Stimulated activated CD8-positive, alpha-beta memory T cell treated with anti-CD3 and anti-CD28 coated beads, Interleukin-15, amount 100 ng/mL, for 48 hours (primary cell): ENCODE measurements around the gene MCM5.
A peak's percentile ranks its signal among the peaks of the same experiment; 100 is the strongest.
"Not testable (repeated sequence)": the region's sequence is repeated elsewhere in the genome, so short reads cannot be mapped to it uniquely, and the experiment has no call there.

Experiments
- DNase-seq, 2 donors: peaks; one replicate each; pipeline ENCODE4 v3.0.0-alpha.2; 2020; ENCODE audit warnings: low read depth in 2 of 2

Gene MCM5

GRCh38 chr22:35432228-35432905, 32.4 kb downstream of the MCM5 start:
- no peak for DNase-seq

DNA sequence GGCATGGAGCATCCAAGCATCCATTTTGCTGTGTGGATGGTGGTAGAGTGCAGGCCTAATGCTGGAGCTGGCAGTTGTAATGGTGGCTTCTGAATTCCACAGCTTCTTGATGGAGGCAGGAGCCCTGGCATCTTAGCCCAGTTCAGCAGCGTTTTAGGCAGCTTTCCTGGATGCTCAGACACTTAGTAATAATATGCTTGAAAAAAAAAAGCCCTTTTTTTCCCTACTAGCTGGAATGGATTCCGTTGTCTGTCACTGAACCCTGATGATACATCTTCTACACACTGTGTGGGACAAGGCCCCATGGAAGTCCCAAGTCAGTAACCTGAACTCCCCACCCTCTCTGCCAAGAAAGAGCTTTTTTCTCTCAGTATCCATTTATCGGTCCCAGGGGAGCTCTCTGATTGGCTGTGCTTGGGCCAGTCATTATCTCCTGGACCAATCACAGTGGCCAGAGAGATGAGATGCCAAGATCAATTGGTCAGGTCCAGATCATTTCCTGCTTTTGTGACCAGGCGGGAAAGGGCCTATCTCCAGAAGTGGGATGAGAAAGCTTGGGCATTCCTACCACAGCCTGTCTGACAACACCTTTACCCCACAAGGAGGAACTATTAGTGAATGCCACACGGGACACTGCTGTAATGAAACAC, 34.2 kb downstream of the MCM5 start:
- DNase-seq = no peak

DNA sequence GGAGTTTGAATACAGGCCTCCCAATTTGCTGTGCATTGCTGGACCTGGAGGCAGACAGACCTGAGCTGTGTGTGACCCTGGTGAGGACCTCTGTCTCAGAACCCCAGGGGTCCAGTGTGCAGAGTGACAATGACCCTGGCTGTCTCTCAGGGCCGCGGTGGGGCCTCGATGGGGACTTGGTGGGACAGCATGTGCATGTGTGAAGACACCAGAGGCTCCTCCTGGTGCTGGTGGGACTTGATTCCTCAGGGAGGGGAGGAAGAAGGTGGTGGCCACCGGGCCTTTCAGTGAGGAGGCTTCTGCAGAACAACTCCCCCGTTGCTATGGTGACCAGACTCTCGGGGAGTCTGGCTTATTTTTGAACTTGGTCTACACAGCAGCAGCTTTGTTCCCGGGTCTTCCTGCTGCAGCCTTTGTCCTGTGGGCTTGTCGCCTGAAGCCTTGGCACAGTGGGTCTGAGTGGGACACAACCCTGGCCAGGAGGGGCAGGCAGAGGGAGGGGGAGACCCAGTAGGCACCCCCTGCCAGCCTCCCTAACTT, 35.3 kb downstream of the MCM5 start:
- no peak for DNase-seq

- no peak for DNase-seq
These were observed 36.5 kb downstream of the MCM5 start for GRCh38 chr22:35436421-35436820.

DNA sequence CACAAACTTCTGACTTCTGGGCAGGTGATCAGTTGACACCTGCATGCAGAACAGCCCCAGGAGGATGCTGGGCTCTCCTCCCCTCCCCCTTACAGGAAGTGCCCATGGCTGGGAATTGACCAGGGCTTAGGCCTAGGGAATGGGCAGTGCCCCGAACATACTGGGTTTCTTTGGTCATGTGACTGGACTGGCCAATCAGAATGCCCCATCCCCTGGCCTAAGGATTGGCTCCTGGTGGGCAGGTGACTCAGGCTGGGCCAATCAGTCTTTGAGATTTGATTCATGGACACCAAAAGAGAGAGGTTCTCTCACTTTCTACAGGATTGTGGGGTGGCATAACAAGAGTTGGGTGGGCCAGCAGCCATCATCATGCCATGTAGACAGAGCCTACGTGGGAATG, 37.1 kb downstream of the MCM5 start:
- peak in 1 of 2 donors; percentile 19 for DNase-seq

GRCh38 chr22:35438673-35439364, 38.9 kb downstream of the MCM5 start:
- DNase-seq = not testable (repeated sequence)

GRCh38 chr22:35439365-35439717, 39.4 kb downstream of the MCM5 start:
- DNase-seq = no peak

- DNase-seq = no peak
These were observed 40.2 kb downstream of the MCM5 start for GRCh38 chr22:35440129-35440528.

- DNase-seq = no peak
These were observed 41.7 kb downstream of the MCM5 start for GRCh38 chr22:35441489-35442100.

DNA sequence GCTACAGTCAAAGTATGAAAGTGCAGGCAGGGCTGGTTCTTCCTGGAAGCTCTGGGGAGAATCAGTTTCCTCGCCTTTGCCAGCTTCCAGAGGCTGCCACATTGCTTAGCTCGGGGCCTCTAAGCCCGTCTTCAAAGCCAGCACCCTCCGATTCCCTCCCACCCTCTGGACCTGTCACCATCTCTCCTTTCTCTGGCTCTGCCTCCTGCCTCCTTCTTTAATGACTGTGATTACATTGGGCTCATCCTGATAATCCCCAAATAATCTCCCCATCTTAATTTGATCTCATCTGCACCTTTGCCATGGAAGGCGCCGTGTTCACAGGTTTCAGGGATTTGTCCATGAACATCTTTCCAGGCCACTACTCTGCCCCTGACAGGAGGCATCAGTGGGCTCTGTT, 42.5 kb downstream of the MCM5 start:
- DNase-seq = no peak

- DNase-seq = no peak
These were observed 43.4 kb downstream of the MCM5 start for GRCh38 chr22:35443338-35443737.

DNA sequence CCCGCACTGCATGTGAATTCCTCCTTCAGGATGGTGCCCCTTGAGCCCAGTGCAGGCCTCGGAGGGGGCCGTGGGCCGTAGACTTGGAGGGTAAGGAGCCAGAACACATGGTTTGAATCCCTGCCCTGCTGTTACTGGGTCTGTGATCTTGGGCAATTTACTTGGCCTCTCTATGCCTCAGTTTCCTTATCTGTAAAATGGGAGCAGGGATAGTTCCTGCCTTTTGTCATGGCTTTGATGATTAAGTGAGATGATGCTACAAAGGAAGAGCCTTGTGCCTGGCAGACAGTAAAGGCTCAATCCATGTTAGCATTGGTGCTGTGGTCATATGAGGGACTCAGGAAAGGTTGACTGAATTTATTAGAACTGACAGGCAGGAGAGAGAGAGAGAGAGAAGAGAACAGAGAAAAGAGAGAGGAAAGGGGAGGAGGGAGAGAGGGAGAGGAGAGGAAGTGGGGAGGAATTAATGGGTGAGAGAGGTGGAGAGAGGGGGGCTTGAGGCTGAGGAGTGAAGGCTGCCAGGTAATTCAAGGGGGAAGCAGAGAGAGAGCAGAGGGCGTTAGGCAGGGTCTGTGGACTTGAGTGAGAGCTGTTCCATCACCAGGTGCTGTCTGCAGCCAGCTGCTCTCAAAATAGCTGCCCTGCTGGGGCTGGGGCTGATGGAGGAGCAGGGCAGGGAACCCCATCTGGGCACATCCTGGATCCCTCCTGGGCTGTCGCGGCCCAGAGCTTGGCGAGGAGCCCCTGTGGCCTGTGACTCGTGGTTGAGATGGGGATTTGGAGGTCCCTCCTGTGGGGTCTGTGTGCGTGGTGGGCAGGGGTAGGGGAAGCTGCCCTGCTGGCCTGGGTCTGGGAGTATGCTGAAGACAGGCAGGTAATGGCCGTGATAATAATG, 44.1 kb downstream of the MCM5 start:
- DNase-seq = no peak

DNA sequence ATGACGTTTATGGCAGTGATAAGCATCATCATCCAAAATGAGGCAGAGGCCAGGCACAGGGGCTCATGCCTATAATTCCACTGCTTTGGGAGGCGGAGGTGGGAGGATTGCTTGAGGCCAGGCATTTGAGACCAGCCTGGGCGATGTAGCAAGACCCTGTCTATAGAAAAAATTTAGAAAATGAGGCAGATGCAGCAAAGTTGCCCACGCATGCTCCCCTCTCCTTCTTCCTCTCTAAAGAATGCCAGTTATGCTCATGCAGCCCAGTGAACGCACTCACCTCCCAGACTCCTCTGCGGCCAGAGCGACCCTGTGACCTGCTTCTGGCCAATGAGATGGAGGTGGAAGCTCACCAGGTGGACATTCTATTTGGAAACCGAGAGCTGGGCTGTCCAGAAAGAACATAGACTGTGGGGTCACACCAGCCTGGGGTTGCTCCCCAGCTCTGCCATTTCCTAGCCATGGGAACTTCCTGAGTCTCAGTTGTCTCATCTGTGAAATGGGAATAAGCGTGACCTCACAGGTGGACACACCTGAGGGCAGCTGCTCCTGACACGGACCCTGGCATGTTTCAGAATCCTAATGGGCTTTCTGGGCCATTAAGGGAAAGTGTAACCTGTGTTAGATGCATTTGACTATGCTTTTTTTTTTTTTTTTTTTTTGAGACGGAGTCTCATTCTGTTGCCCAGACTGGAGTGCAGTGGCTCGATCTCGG, 44.9 kb downstream of the MCM5 start:
- no peak for DNase-seq

- DNase-seq = no peak
These were observed 46.0 kb downstream of the MCM5 start for GRCh38 chr22:35445933-35446332.

- no peak for DNase-seq
These were observed 46.4 kb downstream of the MCM5 start for GRCh38 chr22:35446365-35446764.

DNA sequence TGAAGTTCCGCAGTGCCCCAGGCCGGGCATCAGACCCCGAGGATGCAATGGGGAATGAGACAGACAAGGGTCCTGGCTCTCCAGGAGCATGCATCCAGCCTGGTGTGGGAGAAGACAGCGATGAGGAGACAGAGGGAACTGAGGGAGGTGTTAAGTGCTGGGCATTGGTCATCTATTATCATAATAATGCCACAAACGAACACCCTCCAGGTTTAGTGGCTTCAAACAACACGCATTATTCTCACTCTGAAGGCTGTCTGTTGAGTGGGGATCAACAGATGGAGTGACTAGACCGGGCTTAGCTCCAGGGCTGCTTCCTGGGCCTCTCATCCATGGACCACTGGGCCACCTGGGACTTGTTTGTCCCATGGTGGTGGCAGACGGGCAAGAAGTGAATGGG, 48.6 kb downstream of the MCM5 start:
- no peak for DNase-seq

DNA sequence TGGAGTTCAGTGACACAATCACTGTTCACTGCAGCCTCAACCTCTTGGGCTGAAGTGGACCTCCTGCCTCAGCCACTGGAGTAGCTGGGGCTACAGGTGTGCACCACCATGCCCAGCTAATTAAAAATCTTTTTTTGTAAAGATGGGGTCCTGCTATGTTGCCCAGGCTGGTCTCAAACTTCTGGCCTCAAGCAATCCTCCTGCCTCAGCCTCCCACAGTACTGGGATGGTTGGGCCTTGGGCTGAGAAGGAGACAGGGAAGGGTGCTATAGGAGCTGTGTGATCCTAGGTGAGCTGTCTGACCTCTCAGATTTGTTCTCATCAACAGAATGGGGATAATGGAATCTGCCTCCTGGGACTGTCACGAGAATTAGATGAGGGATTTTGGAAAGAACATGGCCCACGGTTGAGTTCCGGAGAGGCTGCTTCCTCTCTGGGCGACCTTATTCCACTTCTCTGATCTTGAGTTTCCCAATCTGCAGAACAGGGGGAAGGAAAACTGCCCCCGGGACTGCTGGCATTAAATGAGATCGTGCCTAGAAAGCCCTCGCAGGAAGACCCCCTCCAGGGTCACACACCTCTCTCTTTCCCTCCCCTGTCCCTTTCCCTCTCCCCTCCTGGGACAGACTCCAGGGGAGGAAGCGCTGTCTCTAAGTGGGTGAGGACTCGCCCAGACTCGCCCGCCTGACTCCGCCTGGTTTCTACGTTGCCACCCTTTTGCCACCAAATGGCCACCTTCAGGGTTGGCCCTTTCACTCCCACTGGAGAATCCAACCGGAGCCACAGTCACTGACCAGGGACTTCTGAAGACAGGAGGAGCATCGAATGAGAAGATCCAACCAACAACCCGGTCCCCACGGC, 50.1 kb downstream of the MCM5 start:
- DNase-seq = no peak

- DNase-seq = no peak
These were observed 51.1 kb downstream of the MCM5 start for GRCh38 chr22:35450824-35451569.

- DNase-seq = no peak
These were observed 51.7 kb downstream of the MCM5 start for GRCh38 chr22:35451592-35451991.
